Measurements from ENCODE around the gene DNAJC16. TPM values are rescaled to one million over a fixed set of nuclear protein-coding genes. Genes with fewer than 3 reads are reported as not detected.

DNAJC16 gene
- total and polyA plus RNA-seq, 11 donors, result 4.2 to 22.8 (median 18.4) TPM

- DNase-seq, result peak; percentile 45 to 79 (median 56)
- Histone ChIP-seq H3K27ac (no peak overlapping the region), H3K4me1 (no peaks in the 10 kb centered on the region), H3K36me3 (peaks cover 0 to 66% (median 47%) of the 10 kb centered on the region in 9 donors), H3K9me3 (peaks cover 0 to 6% (median 0%) of the 10 kb centered on the region in 12 donors), H3K27me3 (no peaks in the 10 kb centered on the region), H3K4me3 (no peak overlapping the region)
- TF ChIP-seq POLR2A (IDR thresholded peaks at IDR 0.05) (no peak), CTCF (IDR thresholded peaks at IDR 0.05) (peak; percentile 44 to 75 (median 61))
- WGBS, 4 donors, result 60 to 61% (median 60%) methylated on average over 17 of the region's 17 CpGs
- peak in 3 of 4 donors; percentile 34 to 74 (median 56) for ATAC-seq
- intact Hi-C loops (cut with DNase I), result loop anchor here in 8 of 10 donors (5.0 to 10.0 kb wide), 3 partner anchors 174 to 179 kb away; no protein-coding TSS in a partner anchor
Measured at GRCh38 chr1:15501208-15502032, 25.2 kb upstream of the DNAJC16 start.

- 92 to 98% (median 95%) methylated on average over 4 of the region's 4 CpGs for WGBS, 4 donors
- TF ChIP-seq POLR2A (IDR thresholded peaks at IDR 0.05) (no peak), CTCF (IDR thresholded peaks at IDR 0.05) (no peak)
- Histone ChIP-seq H3K4me1 (peaks cover 0 to 23% (median 5%) of the 10 kb centered on the region in 12 donors), H3K36me3 (peaks cover 0 to 55% (median 40%) of the 10 kb centered on the region in 9 donors), H3K9me3 (no peaks in the 10 kb centered on the region), H3K4me3 (no peak overlapping the region), H3K27me3 (no peaks in the 10 kb centered on the region), H3K27ac (no peak overlapping the region)
- DNase-seq, result no peak
- intact Hi-C loops (cut with DNase I), result loop anchor here in 8 of 10 donors (5.0 to 10.0 kb wide), 3 partner anchors 177 to 182 kb away; no protein-coding TSS in a partner anchor
- ATAC-seq, result no peak
Measured at GRCh38 chr1:15504436-15504835, 22.2 kb upstream of the DNAJC16 start.

GRCh38 chr1:15506831-15507230 lies 19.8 kb upstream of the DNAJC16 start:
- TF ChIP-seq POLR2A (IDR thresholded peaks at IDR 0.05), result no peak
- TF ChIP-seq CTCF (IDR thresholded peaks at IDR 0.05), result no peak
- intact Hi-C loops (cut with DNase I), result loop anchor here in 4 of 10 donors (10.0 kb wide), 1 partner anchor 182 kb away; no protein-coding TSS in a partner anchor
- Histone ChIP-seq H3K4me3 (no peak overlapping the region), H3K9me3 (no peaks in the 10 kb centered on the region), H3K36me3 (peaks cover 0 to 46% (median 32%) of the 10 kb centered on the region in 9 donors), H3K4me1 (peaks cover 0 to 23% (median 5%) of the 10 kb centered on the region in 12 donors), H3K27ac (peak overlapping the region in 1 of 12 donors; percentile 43), H3K27me3 (no peaks in the 10 kb centered on the region)
- 90 to 95% (median 92%) methylated on average over 7 to 17 of the region's 17 CpGs for WGBS, 4 donors
- no peak for DNase-seq
- ATAC-seq, result peak in 1 of 4 donors; percentile 7

- intact Hi-C loops (cut with DNase I), result loop anchor here in 4 of 10 donors (10.0 kb wide), 1 partner anchor 182 kb away; no protein-coding TSS in a partner anchor
- TF ChIP-seq POLR2A (IDR thresholded peaks at IDR 0.05) (no peak), CTCF (IDR thresholded peaks at IDR 0.05) (no peak)
- no peaks in the 10 kb centered on the region for H3K27me3 ChIP-seq
Measured at GRCh38 chr1:15507278-15507677, 19.4 kb upstream of the DNAJC16 start.

More at GRCh38 chr1:15507278-15507677, 19.4 kb upstream of the DNAJC16 start:
- DNase-seq (no peak), ATAC-seq (peak; percentile 48 to 77 (median 74))
- peak overlapping the region in 2 of 12 donors; percentile 18 to 43 for H3K27ac ChIP-seq
- H3K9me3 ChIP-seq, result no peaks in the 10 kb centered on the region
- peaks cover 0 to 23% (median 5%) of the 10 kb centered on the region in 12 donors for H3K4me1 ChIP-seq
- H3K4me3 ChIP-seq, result no peak overlapping the region
- 65 to 72% (median 68%) methylated on average over 4 to 5 of the region's 5 CpGs for WGBS, 4 donors
- H3K36me3 ChIP-seq, result peaks cover 0 to 51% (median 37%) of the 10 kb centered on the region in 9 donors
